ENCODE measurements around the gene MICAL3.

The MICAL3 gene

DNA sequence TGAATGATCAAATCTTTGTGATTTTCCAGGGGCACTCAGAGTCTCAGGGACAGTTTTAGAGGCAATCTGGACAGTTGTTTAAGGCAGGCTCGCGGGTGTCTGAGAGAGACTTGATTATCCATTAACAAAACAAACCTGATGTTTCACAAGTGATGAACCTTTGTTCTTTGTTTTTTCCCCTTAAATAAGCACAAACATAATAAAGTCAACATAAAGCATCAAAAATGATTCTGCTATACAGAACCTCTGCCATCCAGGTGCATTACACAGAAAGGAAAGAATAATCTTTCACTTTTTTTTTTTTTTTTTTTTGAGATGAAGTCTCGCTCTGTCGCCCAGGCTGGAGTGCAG, 263.2 kb downstream of the MICAL3 start:
- Mint-ChIP-seq H3K4me1 (peaks cover 18% of the 10 kb centered on the region), H3K36me3 (ENCODE audit: low read depth) (peaks cover 5% of the 10 kb centered on the region), H3K9me3 (peaks cover 4% of the 10 kb centered on the region), H3K4me3 (no peak overlapping the region), H3K27ac (peak overlapping the region; percentile 42), H3K27me3 (ENCODE audit: low read depth, poor library complexity) (peaks cover 5% of the 10 kb centered on the region)
- DNase-seq: no peak
- TF ChIP-seq CTCF (IDR thresholded peaks at IDR 0.05): no peak

- DNase-seq: no peak
- H3K27me3 Mint-ChIP-seq (ENCODE audit: low read depth, poor library complexity): no peaks in the 10 kb centered on the region
- H3K4me3 Mint-ChIP-seq: no peak overlapping the region
- H3K9me3 Mint-ChIP-seq: peaks cover 4% of the 10 kb centered on the region
- peaks cover 9% of the 10 kb centered on the region for H3K36me3 Mint-ChIP-seq (ENCODE audit: low read depth)
- H3K27ac Mint-ChIP-seq: no peak overlapping the region
- no peaks in the 10 kb centered on the region for H3K4me1 Mint-ChIP-seq
- no peak for TF ChIP-seq CTCF (IDR thresholded peaks at IDR 0.05)
Measured at GRCh38 chr22:17754233-17754925, 270.0 kb downstream of the MICAL3 start.

DNA sequence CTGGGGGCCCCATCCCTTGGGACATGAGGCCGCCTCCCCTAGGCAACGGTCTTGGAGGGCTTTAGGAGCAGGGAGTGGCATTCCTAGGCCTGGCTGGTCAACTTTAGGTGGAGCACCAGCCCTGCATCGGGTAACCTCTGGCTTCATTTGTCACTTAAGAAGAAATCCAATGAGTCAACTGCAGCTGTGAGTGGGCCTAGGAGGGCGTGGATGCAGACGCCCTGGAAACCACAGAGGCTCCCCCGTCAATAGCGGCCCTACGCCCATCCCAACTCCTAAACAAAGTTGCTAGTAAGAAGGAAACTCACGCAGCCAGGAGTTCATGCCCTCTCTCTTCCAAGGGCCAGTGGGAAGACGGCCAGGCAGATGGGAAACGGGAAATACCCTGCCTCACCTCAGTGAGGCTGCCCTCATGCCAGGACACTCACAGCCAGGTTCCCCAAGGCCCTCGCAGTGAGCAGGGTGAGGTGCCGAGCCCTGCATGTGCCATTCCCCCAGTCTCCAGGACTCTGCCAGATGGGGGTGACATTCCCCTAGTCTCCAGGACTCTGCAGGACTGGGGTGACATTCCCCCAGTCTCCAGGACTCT, 270.9 kb downstream of the MICAL3 start:
- H3K4me3 Mint-ChIP-seq: no peak overlapping the region
- H3K36me3 Mint-ChIP-seq (ENCODE audit: low read depth): peaks cover 8% of the 10 kb centered on the region
- DNase-seq: no peak
- peaks cover 2% of the 10 kb centered on the region for H3K9me3 Mint-ChIP-seq
- H3K27me3 Mint-ChIP-seq (ENCODE audit: low read depth, poor library complexity): no peaks in the 10 kb centered on the region
- no peak overlapping the region for H3K27ac Mint-ChIP-seq
- TF ChIP-seq CTCF (IDR thresholded peaks at IDR 0.05): no peak
- no peaks in the 10 kb centered on the region for H3K4me1 Mint-ChIP-seq

DNA sequence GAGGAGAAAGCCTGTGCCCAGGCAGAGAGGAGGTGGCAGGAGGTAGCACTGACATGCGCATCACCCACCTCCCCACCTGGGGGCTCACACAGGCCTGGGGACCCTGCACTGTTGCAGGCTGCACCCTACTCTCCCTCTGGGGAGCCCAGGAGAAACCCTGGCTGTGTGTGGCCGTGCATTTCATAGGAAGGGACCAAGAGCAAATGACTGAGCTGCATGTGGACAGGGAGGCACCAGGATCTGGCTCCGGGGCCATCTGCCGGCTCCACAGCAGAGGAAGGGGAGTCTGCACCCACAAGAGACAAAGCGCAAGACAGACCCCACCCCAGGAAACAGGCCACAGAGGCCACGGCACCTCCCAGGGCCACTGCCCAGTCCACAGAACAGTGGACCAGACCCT, 272.8 kb downstream of the MICAL3 start:
- H3K27me3 Mint-ChIP-seq (ENCODE audit: low read depth, poor library complexity): no peaks in the 10 kb centered on the region
- no peak for DNase-seq
- H3K4me1 Mint-ChIP-seq: no peaks in the 10 kb centered on the region
- no peaks in the 10 kb centered on the region for H3K9me3 Mint-ChIP-seq
- no peak overlapping the region for H3K27ac Mint-ChIP-seq
- no peak overlapping the region for H3K4me3 Mint-ChIP-seq
- peaks cover 12% of the 10 kb centered on the region for H3K36me3 Mint-ChIP-seq (ENCODE audit: low read depth)
- no peak for TF ChIP-seq CTCF (IDR thresholded peaks at IDR 0.05)

- no peak for TF ChIP-seq CTCF (IDR thresholded peaks at IDR 0.05)
Measured at GRCh38 chr22:17749605-17750395, 274.6 kb downstream of the MICAL3 start.

More at GRCh38 chr22:17749605-17750395, 274.6 kb downstream of the MICAL3 start:
- Mint-ChIP-seq H3K4me3 (no peak overlapping the region), H3K9me3 (no peaks in the 10 kb centered on the region), H3K4me1 (peaks cover under 1% of the 10 kb centered on the region), H3K27ac (peak overlapping the region; percentile 65), H3K27me3 (ENCODE audit: low read depth, poor library complexity) (peaks cover 2% of the 10 kb centered on the region), H3K36me3 (ENCODE audit: low read depth) (peaks cover 16% of the 10 kb centered on the region)
- DNase-seq: no peak
